ENCODE results near the gene ROBO4.

ROBO4 gene

DNA sequence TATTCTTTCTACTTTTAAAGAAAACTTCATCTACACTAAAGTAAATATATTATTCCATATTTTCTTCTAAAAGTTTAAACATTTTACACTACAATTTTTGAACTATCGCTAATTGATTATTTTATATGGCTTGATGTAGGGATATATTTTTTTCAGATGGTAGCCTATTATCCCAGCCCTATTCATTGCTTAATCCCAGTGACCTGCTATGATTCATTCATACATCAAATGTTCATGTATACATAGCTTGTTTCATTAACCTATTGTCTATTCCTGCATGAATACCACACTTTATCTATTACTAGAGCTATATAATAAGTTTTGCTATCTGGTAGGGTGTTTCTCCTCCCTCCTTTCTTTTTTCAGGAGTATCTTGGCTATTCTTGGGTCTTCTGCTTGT, 5.0 kb upstream of the ROBO4 start:
- TF ChIP-seq, protein P1, sequence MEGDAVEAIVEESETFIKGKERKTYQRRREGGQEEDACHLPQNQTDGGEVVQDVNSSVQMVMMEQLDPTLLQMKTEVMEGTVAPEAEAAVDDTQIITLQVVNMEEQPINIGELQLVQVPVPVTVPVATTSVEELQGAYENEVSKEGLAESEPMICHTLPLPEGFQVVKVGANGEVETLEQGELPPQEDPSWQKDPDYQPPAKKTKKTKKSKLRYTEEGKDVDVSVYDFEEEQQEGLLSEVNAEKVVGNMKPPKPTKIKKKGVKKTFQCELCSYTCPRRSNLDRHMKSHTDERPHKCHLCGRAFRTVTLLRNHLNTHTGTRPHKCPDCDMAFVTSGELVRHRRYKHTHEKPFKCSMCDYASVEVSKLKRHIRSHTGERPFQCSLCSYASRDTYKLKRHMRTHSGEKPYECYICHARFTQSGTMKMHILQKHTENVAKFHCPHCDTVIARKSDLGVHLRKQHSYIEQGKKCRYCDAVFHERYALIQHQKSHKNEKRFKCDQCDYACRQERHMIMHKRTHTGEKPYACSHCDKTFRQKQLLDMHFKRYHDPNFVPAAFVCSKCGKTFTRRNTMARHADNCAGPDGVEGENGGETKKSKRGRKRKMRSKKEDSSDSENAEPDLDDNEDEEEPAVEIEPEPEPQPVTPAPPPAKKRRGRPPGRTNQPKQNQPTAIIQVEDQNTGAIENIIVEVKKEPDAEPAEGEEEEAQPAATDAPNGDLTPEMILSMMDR (conservative IDR thresholded peaks at IDR 0.05; ENCODE audit: control insufficient read depth, insufficient read depth, low read depth, low read length) = no peak
- peak; percentile 52 for DNase-seq (ENCODE audit: low read depth)
- H3K4me3 ChIP-seq (ENCODE audit: control insufficient read depth, low read depth, low read length) = no peak overlapping the region

DNA sequence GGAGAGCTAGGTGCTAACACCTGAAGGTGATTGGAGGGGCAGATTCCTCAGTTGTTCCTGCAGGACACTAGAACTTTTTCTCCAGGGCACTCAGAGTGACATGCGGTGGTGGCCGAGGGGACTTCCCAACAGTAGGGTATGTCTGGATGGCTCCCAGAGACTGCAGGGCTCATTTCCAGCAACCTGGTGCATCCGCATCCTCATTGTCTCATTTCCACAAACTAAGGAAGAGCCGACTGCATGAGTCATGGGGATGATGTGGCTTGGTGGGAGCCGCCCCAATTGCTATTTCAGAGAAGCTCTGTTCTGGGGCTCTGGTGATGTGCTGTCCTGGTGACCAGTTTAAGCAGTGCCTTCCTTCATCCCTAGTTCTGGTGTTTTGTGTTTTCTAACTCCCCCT, 2.8 kb upstream of the ROBO4 start:
- DNase-seq (ENCODE audit: low read depth) = peak; percentile 93
- peak overlapping the region; percentile 33 for H3K4me3 ChIP-seq (ENCODE audit: control insufficient read depth, low read depth, low read length)
- TF ChIP-seq, protein P1 (conservative IDR thresholded peaks at IDR 0.05; ENCODE audit: control insufficient read depth, insufficient read depth, low read depth, low read length) = no peak

DNA sequence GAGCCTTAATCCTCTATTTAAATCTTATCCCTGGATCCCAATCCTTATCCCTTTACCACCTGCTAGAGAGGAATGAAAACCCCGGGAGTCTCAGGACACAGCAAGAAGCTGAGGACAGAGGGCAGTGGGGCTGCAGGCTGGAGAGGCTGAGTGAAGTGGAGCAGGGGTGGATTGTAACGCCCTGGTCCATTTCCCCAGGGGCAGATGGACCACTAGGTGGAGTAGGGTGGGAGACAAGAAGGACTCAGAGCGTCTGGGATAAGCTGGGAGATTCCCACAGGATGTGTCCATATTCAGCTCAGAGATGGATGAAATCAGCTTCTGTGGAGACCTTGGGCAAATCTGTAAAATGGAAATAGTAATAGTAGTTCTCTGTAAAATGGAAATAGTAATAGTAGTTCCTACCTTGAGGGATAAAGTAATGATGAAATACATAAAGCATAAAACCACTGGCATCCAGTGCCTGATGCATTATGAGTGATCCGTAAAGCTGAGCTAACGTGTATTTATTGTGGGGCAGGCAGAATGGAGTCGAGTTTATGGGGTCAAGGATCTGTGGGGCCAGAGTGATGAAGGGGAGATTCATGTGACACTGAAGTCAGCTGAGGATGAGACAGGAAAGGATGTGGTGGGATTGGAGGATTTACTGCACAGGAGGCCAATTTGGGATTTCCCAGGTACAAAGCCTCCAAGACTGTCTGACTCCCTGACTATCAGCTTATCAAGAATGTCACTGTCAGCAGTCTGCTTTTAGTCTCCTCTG, 1.9 kb upstream of the ROBO4 start:
- H3K4me3 ChIP-seq (ENCODE audit: control insufficient read depth, low read depth, low read length) = no peak overlapping the region
- DNase-seq (ENCODE audit: low read depth) = peak; percentile 20
- TF ChIP-seq, protein P1 (conservative IDR thresholded peaks at IDR 0.05; ENCODE audit: control insufficient read depth, insufficient read depth, low read depth, low read length) = no peak

DNA sequence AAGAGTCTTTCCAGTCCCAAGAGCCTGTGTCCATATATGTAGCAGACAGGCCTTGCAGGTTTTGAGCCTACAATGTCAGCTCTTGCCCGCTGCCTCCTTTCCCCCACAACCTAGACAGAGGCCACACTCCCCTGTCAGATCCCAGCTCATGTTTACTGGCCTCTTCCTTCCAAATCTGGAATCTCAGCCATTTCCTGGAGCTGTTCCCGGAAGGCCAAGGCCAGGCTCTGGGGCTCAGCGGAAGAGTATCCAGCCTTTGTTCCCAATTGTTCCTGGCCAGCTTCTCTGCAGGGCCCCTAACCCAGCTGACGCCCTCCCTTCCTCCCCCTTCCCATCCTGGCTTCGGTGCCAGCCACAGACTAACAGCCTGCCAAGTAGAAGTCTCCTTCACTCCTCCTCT, 1.0 kb upstream of the ROBO4 start:
- no peak overlapping the region for H3K4me3 ChIP-seq (ENCODE audit: control insufficient read depth, low read depth, low read length)
- TF ChIP-seq, protein P1 (conservative IDR thresholded peaks at IDR 0.05; ENCODE audit: control insufficient read depth, insufficient read depth, low read depth, low read length) = no peak
- DNase-seq (ENCODE audit: low read depth) = peak; percentile 78

DNA sequence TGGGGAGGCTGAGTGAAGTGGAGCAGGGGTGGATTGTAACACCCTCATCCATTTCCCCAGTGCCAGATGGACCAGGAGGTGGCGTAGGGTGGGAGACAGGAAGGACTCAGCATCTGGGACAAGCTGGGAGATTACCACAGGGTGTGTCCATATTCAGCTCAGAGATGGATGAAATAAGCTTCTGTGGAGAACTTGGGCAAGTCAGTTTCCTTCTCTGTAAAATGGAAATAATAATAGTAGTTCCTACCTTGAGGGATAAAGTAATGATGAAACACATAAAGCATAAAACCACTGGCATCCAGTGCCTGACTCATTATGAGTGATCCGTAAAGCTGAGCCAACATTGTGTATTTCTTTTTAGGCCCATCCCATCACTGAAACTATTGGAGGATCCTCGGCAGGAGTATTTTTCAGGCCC, 607 bp upstream of the ROBO4 start:
- no peak overlapping the region for H3K4me3 ChIP-seq (ENCODE audit: control insufficient read depth, low read depth, low read length)
- TF ChIP-seq, protein P1 (conservative IDR thresholded peaks at IDR 0.05; ENCODE audit: control insufficient read depth, insufficient read depth, low read depth, low read length) = peak; percentile 29
- DNase-seq (ENCODE audit: low read depth) = peak; percentile 96

DNA sequence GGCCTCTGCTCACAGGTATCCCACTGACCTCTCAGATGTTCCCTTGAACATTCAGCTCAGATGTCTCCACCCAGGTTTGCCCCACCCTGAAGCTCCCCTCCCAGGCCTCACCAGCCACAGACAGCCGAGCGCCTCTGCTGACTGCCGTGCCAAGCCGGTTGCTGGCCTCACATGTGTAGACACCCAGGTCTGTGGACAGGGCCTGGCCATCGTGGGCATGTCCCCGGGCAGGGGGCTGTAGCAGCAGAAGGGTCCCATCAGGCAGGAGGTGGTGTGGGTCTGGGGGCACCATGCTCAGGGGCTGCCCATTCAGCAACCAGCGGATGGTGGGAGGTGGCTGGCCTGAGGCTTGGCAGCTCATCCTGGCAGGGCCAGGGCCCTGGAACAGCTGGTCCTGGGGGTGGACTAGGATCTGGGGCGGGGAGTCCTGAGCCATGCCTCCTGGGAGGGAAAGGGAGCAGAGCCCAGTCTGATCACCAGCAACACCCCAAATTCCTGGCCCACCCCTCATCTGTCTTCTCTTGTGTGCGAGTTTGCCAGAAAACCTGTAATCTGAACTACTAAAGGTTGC, 759 bp downstream of the ROBO4 start:
- H3K4me3 ChIP-seq (ENCODE audit: control insufficient read depth, low read depth, low read length) = no peak overlapping the region
- DNase-seq (ENCODE audit: low read depth) = peak; percentile 61
- TF ChIP-seq, protein P1 (conservative IDR thresholded peaks at IDR 0.05; ENCODE audit: control insufficient read depth, insufficient read depth, low read depth, low read length) = no peak

Measured in fibroblast of mammary gland (primary cell).